Measurements from ENCODE around the gene MEF2C. TPM values are rescaled to one million over a fixed set of nuclear protein-coding genes. Genes with fewer than 3 reads are reported as not detected.

Gene MEF2C
- total RNA-seq, 2 donors from 2014 or later, result 13.9 to 44.0 TPM

DNA sequence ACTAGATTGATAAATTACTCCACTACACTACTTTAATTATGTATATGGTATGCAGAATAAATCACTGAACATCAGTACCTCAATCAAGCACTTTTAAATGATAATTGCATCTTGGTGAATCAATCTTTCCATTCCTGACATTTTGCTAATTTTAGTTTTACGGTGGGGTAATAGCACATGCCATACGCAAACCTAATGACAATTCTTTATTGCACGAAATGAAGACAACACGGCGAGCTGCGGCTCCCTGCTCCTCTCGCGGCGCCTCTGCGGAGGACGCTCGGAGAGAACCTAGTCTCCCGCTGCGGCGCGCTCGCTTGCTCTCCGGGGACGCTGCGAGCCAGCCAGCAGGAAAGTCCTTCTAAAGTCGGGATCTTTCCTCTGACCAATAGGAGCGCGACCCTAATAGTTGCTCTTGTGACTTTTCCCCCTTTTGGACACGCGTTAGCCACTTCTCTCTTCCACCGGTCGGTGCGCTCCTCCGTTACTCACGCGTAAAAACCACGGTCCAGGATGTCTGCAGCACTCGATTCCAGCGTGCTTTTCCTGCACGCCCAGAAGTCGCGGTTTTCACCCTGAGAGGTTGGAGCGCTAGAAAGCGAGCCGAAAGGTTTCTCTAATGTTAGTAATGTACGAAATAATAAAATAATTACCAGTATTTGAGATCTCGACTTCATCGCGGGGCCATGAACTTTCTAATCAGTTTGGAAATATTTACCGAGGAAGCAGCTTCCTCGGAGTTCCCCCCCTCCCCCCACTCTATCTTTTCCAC lies 1.0 kb upstream of the MEF2C start:
- H3K27ac ChIP-seq, result peak overlapping the region; percentile 74 to 82
- H3K9me3 ChIP-seq, result no peaks in the 10 kb centered on the region
- WGBS, result under 1% methylated on average over 46 of the region's 46 CpGs
- TF ChIP-seq POLR2A (IDR thresholded peaks at IDR 0.05) (peak; percentile 41), POLR2AphosphoS5 (IDR thresholded peaks at IDR 0.05) (peak; percentile 47)
- TF ChIP-seq, protein P1, sequence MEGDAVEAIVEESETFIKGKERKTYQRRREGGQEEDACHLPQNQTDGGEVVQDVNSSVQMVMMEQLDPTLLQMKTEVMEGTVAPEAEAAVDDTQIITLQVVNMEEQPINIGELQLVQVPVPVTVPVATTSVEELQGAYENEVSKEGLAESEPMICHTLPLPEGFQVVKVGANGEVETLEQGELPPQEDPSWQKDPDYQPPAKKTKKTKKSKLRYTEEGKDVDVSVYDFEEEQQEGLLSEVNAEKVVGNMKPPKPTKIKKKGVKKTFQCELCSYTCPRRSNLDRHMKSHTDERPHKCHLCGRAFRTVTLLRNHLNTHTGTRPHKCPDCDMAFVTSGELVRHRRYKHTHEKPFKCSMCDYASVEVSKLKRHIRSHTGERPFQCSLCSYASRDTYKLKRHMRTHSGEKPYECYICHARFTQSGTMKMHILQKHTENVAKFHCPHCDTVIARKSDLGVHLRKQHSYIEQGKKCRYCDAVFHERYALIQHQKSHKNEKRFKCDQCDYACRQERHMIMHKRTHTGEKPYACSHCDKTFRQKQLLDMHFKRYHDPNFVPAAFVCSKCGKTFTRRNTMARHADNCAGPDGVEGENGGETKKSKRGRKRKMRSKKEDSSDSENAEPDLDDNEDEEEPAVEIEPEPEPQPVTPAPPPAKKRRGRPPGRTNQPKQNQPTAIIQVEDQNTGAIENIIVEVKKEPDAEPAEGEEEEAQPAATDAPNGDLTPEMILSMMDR (IDR thresholded peaks at IDR 0.05), result peak in 1 of 4 experiments; percentile 6
- H3K27me3 ChIP-seq (replicated peaks; ENCODE audit: insufficient read depth), result no peaks in the 10 kb centered on the region
- peak; percentile 26 for DNase-seq (ENCODE audit: low spot score)
- intact Hi-C loops (cut with DNase I), result loop anchor here (5.0 kb wide), 3 partner anchors 47 to 152 kb away; no protein-coding TSS in a partner anchor
- no peaks in the 10 kb centered on the region for H3K4me1 ChIP-seq (replicated peaks)
- H3K4me3 ChIP-seq, result peak overlapping the region; percentile 42 to 53
- H3K36me3 ChIP-seq, result no peaks in the 10 kb centered on the region

DNA sequence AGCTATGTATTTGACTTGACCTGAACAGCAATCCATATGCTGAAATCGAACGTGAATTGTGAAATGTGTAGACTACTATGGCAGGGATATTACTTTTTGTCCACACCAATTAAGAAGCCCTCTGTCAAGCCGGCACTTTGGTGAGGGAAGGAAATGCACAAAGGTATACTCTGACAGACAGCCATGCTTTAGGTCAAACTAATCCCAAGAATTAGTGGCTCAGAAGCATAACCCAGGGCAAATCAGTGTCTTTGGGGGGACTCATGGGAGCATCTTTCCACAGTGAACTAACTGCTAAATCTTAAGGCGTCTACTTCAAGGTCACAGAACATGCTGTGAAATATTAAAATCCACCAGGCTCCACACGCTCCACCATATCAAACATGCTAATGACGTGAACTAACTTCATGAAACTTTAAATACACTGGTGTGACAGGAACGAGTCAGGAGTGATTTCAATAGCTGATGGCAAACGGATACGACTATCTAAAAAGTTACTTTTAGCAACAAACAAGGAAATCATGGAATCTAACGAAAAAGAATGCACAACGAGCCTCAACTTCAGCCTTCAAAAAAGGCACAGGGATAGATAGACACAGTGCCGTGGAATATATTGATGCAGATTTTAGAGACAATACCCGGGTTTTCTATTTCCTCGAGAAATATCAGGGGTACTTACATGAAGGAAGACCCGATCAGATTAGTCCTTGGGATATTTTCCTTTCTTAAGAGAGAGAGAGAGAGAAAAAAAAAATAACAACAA lies 527 bp downstream of the MEF2C start:
- Histone ChIP-seq H3K27ac (peak overlapping the region; percentile 74 to 82), H3K27me3 (replicated peaks; ENCODE audit: insufficient read depth) (no peaks in the 10 kb centered on the region), H3K9me3 (no peaks in the 10 kb centered on the region), H3K36me3 (no peaks in the 10 kb centered on the region), H3K4me1 (replicated peaks) (no peaks in the 10 kb centered on the region), H3K4me3 (peak overlapping the region; percentile 42 to 53)
- no peak for DNase-seq (ENCODE audit: low spot score)
- intact Hi-C loops (cut with DNase I), result loop anchor here (5.0 kb wide), 3 partner anchors 45 to 150 kb away; no protein-coding TSS in a partner anchor
- WGBS, result 7% methylated on average over 15 of the region's 15 CpGs
- TF ChIP-seq POLR2AphosphoS5 (IDR thresholded peaks at IDR 0.05), result no peak
- TF ChIP-seq POLR2A (IDR thresholded peaks at IDR 0.05), result no peak
- TF ChIP-seq, protein P1 (IDR thresholded peaks at IDR 0.05), result no peak

DNA sequence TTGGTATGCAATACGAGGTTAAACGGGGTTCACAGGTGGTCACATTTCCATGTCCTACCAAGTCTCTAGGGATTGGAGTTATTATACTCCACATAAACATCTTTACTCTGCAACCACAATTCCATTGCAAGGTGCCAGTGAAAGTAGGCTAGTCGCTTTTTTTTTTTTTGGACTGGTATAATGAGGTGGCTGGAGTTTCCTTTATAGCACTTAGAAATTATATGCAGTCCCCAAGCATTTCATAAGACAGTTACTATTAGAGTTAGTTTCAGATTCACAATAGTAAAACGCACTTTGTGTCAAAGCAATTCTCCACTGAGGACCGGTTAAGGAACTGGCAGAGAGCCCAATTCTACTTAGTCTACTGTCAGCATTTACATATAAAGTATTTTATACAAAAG lies 1.4 kb downstream of the MEF2C start:
- TF ChIP-seq POLR2AphosphoS5 (IDR thresholded peaks at IDR 0.05) (peak; percentile 3), POLR2A (IDR thresholded peaks at IDR 0.05) (no peak)
- TF ChIP-seq, protein P1 (IDR thresholded peaks at IDR 0.05), result no peak
- WGBS, result 44% methylated on average over 5 of the region's 5 CpGs
- Histone ChIP-seq H3K36me3 (no peaks in the 10 kb centered on the region), H3K27me3 (replicated peaks; ENCODE audit: insufficient read depth) (no peaks in the 10 kb centered on the region), H3K4me1 (replicated peaks) (no peaks in the 10 kb centered on the region), H3K4me3 (peak overlapping the region; percentile 42 to 53), H3K9me3 (no peaks in the 10 kb centered on the region), H3K27ac (peak overlapping the region; percentile 74 to 82)
- intact Hi-C loops (cut with DNase I), result loop anchor here (5.0 kb wide), 3 partner anchors 44 to 149 kb away; no protein-coding TSS in a partner anchor
- no peak for DNase-seq (ENCODE audit: low spot score)

DNA sequence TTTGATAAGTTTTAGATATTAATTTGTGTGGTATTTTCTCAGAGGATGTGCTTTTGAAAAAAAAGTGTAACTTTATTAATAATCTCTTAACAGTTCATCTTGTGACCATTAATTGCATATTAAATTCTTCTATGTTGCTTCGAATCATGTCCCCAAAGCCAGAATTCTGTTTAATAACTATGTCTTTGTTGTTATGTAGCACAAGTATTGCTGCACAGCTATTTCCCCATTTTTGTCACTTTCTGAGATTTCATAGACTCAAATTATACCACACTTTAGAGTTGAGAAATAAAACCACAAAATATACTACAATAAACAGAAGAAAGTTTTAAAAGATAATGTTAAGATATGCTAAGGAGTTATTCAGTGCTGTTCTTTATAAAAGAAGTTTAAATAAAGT lies 2.8 kb downstream of the MEF2C start:
- intact Hi-C loops (cut with DNase I), result loop anchor here (5.0 kb wide), 3 partner anchors 43 to 148 kb away; no protein-coding TSS in a partner anchor
- H3K27ac ChIP-seq, result peak overlapping the region in 1 of 2 donors; percentile 12
- no peaks in the 10 kb centered on the region for H3K27me3 ChIP-seq (replicated peaks; ENCODE audit: insufficient read depth)
- H3K36me3 ChIP-seq, result no peaks in the 10 kb centered on the region
- WGBS, result 70% methylated on average over 1 of the region's 1 CpG
- TF ChIP-seq, protein P1 (IDR thresholded peaks at IDR 0.05), result no peak
- TF ChIP-seq POLR2A (IDR thresholded peaks at IDR 0.05), result no peak
- no peak for TF ChIP-seq POLR2AphosphoS5 (IDR thresholded peaks at IDR 0.05)
- no peak overlapping the region for H3K4me3 ChIP-seq
- no peaks in the 10 kb centered on the region for H3K9me3 ChIP-seq
- DNase-seq (ENCODE audit: low spot score), result no peak
- no peaks in the 10 kb centered on the region for H3K4me1 ChIP-seq (replicated peaks)
